HG02938 (cell line): ENCODE data around the gene ATP5F1D.

Experiments
- ATAC-seq: cut with Tn5 transposase; IDR thresholded peaks from one replicate; pipeline ENCODE4 v1.9.1; 2021; ENCODE audit warnings: mild to moderate bottlenecking, moderate library complexity; ENCODE audit not compliant: unreplicated experiment

ATP5F1D gene

DNA sequence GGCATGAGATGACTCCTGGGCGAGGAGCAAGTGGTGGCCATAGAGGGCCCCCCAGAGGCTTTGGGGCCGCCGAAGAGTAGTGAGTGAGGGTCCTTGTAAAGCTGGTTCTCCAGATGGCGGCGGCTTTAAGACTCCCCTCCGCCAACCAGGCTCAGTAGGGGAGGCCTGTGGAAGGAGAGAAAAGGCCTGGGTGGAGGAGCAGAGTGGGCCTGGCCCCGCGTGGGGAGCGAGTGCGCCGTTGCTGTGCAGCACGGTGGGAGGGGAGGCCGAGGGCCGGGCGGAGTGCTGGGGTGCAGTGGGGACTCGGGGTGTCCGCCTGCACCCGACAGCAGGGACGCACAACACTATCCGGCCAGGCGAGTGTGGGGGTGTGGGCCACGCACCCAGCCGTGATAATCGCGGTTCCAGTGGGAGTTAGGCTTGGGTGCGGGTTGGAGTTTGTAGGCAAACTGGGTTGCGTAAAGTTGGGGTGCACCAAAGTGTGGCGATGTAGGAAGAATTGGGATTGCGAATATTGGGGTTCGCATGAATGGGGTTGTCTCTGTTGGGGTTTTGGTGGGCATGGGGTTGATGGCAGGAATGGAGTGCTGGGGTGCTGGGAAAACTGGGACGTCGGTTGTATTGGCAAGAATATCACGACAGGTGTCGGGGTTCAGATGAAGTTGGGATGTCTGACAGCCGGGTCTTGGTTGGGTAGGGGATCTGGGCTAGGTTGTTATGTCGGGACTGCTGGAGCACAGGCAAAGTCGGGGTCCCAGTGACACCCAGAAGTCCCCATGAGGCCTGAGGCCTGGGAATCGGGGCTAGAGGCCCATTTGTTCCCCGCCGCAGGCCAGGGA lies 26.9 kb downstream of the ATP5F1D start:
- no peak for ATAC-seq

DNA sequence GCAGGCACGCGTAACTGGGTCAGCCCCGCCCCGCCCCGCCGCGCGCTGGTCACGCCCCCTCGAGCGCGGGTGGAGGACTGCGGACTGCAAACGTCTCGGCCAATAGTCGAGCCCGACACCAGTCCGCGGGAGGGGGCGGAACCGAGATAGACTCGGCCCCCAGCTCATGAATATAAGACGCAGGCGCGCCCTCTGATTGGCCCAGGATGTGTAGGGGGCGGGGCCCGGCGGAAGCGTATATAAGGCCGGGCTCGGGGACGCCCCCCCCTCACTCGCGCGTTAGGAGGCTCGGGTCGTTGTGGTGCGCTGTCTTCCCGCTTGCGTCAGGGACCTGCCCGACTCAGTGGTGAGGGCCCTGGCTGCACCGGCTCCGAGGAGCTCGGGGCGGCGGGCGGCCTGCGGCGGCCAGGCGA lies 27.5 kb downstream of the ATP5F1D start, which contains the start of gene CIRBP:
Gene CIRBP, plus strand, starts transcription at position 268 of the 413 bp plus-strand sequence. CDS start 1,602 bp downstream, outside the sequence.
- peak; percentile 45 for ATAC-seq

DNA sequence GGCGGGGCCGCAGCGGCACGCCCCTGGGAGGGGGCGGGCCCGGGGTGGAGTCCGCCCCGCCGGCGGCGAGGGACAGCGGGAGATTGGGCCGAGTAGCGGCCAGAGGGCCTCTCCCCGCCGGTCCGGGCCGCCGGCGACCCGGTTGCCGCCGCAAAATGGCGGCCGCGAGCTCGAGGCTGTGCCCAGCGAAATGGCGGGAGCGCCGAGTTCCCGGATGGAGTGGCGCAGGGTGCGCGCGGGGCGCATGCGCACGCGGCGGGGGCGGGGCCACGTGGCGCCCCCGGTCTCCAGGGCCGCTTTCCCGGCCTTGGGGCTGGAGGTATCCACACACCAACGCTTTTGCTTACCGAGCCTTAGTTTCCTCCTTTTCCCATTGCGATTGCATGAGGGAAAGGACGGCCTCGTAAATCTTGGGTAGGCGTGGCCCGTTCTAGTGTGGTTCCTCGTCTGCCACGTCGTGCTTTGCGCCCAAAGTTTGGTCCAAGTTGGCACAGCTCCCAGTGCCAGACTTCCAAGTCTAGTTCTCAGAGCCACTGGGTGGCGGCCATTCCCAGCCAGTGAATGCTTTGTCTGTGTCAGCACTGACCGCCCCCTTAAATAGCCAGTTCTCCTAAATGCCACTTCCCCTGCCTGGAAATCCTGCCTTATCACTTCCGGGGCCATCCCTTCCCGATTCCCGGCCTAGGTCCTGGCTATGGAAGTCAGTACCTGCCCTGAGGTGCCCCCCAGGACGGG lies 28.1 kb downstream of the ATP5F1D start:
- ATAC-seq = peak; percentile 19

GRCh38 chr19:1270213-1270853 lies 28.8 kb downstream of the ATP5F1D start:
- ATAC-seq = no peak

- no peak for ATAC-seq
These were observed 29.4 kb downstream of the ATP5F1D start for GRCh38 chr19:1270854-1271527.

DNA sequence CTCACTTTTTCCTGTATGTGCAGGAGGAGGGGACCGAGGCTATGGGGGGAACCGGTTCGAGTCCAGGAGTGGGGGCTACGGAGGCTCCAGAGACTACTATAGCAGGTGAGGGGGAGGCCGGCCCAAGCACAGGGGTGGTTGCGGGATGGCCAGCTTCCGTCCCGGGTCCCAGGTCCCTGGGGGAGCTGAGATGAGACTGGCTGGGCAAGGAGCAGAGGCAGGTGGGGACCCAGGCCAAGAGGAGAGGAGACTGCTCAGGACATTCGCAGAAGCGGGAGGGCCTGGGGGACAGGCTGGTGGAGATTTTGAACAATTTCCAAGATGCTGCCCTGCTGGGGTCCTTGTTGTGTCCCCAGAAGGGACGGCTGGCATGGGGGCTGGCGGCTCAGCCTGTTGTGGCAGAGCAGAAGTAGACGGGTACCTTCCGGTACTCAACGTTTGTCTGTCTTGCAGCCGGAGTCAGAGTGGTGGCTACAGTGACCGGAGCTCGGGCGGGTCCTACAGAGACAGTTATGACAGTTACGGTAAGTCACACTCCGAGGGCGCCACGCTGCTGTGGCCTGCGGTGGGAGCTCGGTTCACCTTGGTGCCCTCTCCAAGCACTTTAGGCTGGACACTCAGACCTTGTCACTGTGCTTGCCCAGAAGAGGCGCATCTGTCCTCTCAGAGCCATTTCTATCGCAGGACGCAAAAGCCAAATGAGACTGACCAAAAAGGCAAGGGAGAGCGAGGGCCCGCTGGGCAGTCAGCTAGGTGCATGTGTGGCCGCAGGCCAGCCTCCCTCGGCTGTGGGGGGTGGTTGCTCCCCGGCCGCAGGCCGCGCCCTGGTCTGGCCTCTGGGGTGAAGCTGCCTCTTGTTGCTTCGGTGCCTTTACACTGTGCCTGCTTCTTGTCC lies 30.2 kb downstream of the ATP5F1D start:
- no peak for ATAC-seq

DNA sequence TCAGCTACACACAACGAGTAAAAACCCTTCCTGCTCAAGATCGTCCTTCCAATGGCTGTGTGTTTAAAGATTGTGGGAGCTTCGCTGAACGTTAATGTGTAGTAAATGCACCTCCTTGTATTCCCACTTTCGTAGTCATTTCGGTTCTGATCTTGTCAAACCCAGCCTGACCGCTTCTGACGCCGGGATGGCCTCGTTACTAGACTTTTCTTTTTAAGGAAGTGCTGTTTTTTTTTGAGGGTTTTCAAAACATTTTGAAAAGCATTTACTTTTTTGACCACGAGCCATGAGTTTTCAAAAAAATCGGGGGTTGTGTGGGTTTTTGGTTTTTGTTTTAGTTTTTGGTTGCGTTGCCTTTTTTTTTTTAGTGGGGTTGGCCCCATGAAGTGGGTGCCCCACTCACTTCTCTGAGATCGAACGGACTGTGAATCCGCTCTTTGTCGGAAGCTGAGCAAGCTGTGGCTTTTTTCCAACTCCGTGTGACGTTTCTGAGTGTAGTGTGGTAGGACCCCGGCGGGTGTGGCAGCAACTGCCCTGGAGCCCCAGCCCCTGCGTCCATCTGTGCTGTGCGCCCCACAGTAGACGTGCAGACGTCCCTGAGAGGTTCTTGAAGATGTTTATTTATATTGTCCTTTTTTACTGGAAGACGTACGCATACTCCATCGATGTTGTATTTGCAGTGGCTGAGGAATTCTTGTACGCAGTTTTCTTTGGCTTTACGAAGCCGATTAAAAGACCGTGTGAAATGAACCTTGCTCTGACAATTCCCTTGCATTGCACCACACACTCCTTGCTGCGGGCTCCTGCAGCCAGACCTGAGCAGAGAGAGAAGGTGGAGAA lies 31.1 kb downstream of the ATP5F1D start:
- ATAC-seq = no peak

DNA sequence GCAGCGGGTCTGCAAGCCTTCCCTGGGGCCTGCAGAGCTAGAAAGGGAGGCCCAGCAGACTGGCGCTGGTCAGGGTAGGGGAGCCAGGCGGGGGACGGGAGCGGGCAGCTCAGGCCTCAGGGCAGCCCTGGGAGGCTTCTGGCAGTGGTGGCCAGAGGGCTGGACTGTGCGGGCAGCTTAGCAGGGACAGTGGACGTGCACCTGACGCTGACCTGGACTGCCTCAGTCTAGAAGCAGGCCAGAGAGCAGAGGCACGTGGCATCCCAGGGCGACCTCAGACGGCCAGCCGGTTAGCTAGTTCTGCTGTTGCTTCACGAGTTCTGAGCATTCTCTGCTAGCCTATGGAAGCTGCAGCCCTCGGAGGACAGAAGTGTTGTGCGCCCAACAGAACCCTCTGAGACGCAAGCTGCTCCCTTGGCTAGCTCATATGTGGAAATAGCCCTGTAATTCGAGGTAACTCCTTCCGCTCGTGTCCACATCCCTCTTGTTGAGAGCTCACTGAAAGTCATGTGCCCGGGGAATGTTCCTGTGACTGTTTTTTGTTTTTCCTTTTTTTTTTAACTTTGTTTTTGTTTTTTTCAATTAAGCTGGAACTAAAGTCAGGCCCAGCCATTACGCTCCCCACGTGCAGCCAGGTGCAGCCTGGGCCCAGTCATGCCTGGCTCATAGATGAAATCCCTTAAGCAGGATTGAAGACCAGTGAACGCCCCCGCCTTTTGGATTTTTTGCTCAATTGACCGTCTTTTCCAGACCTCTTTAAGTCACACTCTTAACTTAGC lies 31.9 kb downstream of the ATP5F1D start:
- no peak for ATAC-seq

DNA sequence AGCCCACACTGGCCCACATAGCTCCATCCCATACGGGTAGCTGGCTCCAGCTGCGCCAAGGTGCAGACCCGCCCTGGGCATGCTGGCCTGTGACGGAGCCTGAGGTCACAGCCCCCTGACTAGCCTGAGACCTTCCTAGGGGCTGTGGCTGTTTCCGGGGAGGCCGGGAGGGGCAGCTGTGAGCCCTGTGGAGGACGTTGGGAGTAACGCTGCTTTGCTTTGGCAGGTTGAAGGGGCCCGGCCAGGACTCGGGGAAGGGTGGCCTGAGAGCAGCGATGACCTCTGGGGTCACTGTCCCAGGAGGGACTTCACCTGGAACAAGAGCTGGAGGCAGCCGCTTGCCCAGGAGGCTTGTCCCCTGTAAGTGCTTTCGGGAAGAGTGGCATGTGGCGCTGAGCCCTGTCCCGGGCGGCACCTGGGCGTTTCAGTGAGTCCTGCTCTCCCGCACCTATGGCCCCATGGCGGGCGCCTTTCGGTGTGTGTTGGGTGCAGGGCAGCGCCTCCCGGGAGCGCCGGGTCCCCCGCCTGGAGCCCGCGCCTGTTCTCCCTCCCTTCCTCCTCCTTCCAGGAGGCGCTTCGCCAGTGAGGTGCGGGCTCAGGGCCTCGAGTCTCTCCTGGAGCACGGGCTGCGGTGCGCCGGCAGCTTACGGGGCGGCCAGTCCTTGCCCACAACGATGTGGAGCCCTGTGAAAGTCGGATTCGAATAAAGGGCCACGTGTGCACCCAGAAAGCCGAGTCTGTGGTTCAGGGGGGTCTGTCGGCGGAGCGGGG lies 32.7 kb downstream of the ATP5F1D start:
- ATAC-seq = no peak

DNA sequence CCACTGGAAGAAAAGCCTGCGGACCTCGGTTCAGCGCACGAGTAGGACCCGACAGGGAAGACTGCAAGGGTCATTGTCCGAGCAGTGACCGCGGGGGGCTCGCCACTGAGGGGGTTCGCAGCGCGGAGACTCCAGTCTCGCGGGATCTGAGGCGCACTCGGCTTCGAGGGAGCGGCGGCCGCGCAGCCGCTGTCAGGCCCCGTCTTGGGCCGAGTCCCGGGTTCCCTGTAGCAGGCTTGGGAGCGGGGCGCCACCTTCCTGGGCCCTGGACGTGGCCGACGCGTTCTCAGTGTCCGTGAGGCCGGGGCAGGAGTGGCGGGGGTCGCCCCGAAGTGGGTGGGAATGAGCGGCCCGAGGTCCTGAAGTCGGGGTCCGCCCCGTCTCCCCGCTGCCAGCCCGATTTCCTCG lies 33.3 kb downstream of the ATP5F1D start:
- ATAC-seq = no peak

DNA sequence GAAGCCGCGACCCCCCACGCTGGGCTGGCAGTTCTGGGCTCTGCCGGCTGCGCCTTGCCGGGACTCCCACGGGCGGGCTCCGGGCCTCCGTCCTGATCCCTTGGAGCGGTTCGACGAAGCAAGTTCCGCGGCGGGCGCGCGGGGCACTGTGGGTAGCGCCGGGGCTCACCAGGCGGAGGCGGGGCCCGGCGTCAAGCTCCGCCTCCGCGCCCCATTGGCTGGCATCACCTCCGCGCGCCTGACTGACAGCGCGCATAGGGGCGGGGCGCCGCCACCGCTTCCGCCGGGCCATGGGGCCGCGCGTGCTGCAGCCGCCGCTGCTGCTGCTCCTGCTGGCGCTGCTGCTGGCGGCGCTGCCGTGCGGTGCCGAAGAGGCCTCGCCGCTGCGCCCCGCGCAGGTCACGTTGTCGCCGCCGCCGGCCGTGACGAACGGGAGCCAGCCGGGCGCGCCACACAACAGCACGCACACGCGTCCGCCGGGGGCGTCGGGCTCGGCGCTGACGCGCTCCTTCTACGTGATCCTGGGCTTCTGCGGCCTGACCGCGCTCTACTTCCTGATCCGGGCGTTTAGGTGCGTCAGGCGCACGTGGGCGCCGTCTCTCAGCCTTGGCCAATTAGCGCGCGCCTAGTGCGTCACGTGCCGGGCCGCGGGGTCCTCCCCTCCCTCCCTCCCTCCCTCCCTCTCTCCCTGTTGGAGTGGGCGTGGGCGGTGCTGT lies 33.9 kb downstream of the ATP5F1D start, which contains the start of gene FAM174C:
Gene FAM174C, plus strand, starts transcription at position 271 of the 716 bp plus-strand sequence. Its CDS starts 20 bp downstream, at position 291.
- peak; percentile 75 for ATAC-seq

- ATAC-seq = no peak
These were observed 34.6 kb downstream of the ATP5F1D start for GRCh38 chr19:1275976-1276627.

DNA sequence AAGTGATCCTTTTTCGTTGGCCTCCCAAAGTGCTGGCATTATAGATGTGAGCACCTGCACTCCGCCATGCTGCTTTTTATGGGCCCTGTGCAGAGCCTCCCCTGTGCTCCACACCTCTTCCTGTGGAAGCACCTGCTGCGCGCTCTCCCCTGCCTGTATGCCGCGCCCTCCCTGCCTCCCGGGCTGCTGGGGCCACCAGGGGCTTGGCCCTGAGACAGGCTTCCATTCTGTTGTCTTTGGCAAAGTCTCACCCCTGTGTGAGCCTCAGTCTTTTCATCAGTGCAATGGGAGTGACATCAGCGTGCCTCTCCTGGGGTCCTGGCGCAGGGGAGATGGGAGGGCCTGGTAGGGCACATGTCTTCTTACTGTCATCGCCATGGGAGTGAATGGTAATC lies 35.1 kb downstream of the ATP5F1D start:
- ATAC-seq = no peak

DNA sequence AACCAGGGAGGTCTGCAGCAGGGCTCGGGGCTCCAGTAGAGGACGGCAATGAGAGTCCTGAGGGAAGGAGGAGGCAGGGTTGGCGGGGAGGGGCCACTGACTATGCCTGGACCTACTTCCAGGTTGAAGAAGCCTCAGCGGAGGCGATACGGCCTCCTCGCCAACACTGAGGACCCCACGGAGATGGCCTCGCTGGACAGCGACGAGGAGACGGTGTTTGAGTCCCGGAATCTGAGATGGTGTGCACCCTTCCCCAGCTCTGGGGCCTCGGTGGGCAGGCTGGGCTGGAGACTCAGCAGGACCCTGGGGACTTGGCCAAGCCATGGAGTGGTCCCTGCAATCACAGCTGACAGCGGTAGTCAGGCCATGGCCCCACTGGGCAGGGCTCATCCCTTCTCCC lies 35.5 kb downstream of the ATP5F1D start:
- no peak for ATAC-seq

DNA sequence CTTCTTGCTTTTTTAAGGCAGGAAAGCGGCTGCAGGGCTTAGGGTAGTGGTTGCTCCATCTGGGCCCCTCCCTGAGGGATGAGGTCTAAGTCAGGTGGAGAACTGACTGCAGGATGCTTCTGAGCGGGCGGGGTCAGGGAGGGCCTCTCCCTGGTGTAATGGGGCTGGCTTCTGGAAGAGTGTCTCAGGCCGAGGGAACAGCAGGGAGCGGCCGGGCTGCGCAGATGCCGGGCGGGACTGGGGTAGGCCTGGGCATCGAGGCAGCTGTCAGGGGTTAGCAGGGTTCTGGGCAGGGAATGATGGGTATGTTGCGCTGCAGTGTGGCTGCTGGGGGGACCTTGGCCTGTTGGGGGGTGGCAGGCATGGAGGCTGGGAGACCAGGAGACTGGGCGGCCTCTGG lies 36.5 kb downstream of the ATP5F1D start:
- no peak for ATAC-seq
